Right atrium auricular region (tissue), 2 donors: ENCODE measurements around the gene TMPRSS11A. TPM values are rescaled to one million over a fixed set of nuclear protein-coding genes. Genes with fewer than 3 reads are reported as not detected.

Source experiments
- DNase-seq: peaks from one replicate; pipeline ENCODE4 v3.0.0-alpha.2; 2019; ENCODE audit warnings: low spot score
- H3K27ac ChIP-seq, 2 donors: fragments of 200-600 bp; sonication (generic); 1 replicate in 1 of 2; 2 replicates in 1 of 2; pipeline ENCODE4 v1.5.1; 2016 to 2019
- H3K27me3 ChIP-seq, 2 donors: fragments of 200-600 bp; sonication (generic); one replicate each; pipeline versions ENCODE4 v1.5.1 to v1.6.0; 2017 to 2019
- H3K36me3 ChIP-seq: fragments of 200-600 bp; sonication (generic); one replicate; pipeline ENCODE4 v1.5.1; 2016
- H3K4me1 ChIP-seq, 2 donors: fragments of 200-600 bp; sonication (generic); one replicate each; pipeline versions ENCODE4 v1.5.1 to v1.6.0; 2017 to 2019
- H3K4me3 ChIP-seq, 2 donors: fragments of 200-600 bp; sonication (generic); 1 replicate in 1 of 2; 2 replicates in 1 of 2; pipeline ENCODE4 v1.5.1; 2017 to 2019; ENCODE audit warnings: mild to moderate bottlenecking in 1 of 2, moderate library complexity in 1 of 2
- H3K9me3 ChIP-seq, 2 donors: fragments of 200-600 bp; sonication (generic); one replicate each; pipeline ENCODE4 v1.5.1; 2019
- CTCF ChIP-seq, 2 donors: fragments of 200-600 bp; sonication (generic); IDR thresholded peaks; one replicate each; pipeline ENCODE4 v1.5.1; 2019; ENCODE audit warnings: antibody characterized with exemption in 2 of 2
- total RNA-seq, 2 donors: library from RNA; depleted of rRNA; stranded (reverse); fragments of >200 nt; gene quantifications; one replicate each; pipeline ENCODE4 v1.1.0, GENCODE V29; 2016

Gene TMPRSS11A
- not detected for total RNA-seq

DNA sequence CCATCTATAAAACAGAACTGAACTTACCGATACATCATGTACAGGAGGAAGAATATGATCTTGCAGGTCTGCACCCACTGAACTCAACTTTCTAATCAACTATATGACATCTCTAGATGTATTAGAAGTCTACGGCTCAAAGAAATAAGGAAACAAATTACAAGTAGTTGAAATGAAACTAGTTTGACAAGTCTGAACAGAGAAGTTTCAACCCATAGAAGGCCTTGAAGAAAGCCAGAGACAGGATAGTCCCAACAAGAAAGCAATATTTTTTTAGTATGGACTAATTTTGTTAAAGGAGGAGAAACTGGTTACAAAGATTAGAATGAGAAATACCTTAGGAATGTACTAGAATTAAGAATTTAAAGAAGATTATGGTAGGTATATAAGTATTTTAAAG, at the start of gene TMPRSS11A:
TMPRSS11A (minus strand) TSS at position 138 of the 400 bp plus-strand sequence; CDS start at position 38, 100 bp downstream.
- TF ChIP-seq CTCF (IDR thresholded peaks at IDR 0.05) = no peak

GRCh38 chr4:68011684-68012083, 48.4 kb upstream of the TMPRSS11A start:
- no peaks in the 10 kb centered on the region for H3K36me3 ChIP-seq
- H3K27me3 ChIP-seq = no peaks in the 10 kb centered on the region
- TF ChIP-seq CTCF (IDR thresholded peaks at IDR 0.05) = no peak
- no peak for DNase-seq
- no peak overlapping the region for H3K4me3 ChIP-seq
- no peak overlapping the region for H3K27ac ChIP-seq
- no peaks in the 10 kb centered on the region for H3K9me3 ChIP-seq
- H3K4me1 ChIP-seq = no peaks in the 10 kb centered on the region

More for the DNA sequence above, at the start of gene TMPRSS11A:
- Histone ChIP-seq H3K4me3 (no peak within 1 kb of the TSS), H3K27ac (no peak within 1 kb of the TSS), H3K9me3 (no peaks in the 10 kb centered on the region), H3K36me3 (no peaks in the 10 kb centered on the region), H3K4me1 (no peaks in the 10 kb centered on the region), H3K27me3 (no peaks in the 10 kb centered on the region)
- DNase-seq = no peak

- DNase-seq = no peak
- H3K27me3 ChIP-seq = no peaks in the 10 kb centered on the region
- no peak overlapping the region for H3K4me3 ChIP-seq
- H3K27ac ChIP-seq = no peak overlapping the region
- TF ChIP-seq CTCF (IDR thresholded peaks at IDR 0.05) = no peak
- no peaks in the 10 kb centered on the region for H3K4me1 ChIP-seq
- no peaks in the 10 kb centered on the region for H3K36me3 ChIP-seq
- H3K9me3 ChIP-seq = no peaks in the 10 kb centered on the region
Observed at GRCh38 chr4:68002906-68003305, 39.6 kb upstream of the TMPRSS11A start.

DNA sequence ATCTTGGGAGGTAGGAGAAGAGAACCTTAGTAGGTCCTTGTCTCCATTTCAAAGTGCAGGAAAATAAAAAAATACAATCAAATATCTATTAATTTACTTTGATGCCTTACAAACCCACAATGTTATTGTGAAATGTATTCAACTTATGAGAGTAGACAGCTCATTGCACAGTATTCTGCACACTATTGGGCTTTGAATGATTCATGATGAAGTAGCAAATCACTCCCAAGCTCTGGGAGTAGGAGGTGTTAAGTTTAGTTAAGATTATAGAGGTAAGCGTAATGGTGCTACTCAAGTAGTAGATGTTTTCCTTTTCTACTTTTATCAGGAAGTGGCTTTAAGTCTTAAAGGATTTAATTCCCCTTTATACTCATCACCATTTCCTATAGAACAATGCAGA, 32.8 kb upstream of the TMPRSS11A start:
- Histone ChIP-seq H3K9me3 (no peaks in the 10 kb centered on the region), H3K36me3 (no peaks in the 10 kb centered on the region), H3K27me3 (no peaks in the 10 kb centered on the region), H3K4me1 (no peaks in the 10 kb centered on the region), H3K27ac (no peak overlapping the region), H3K4me3 (no peak overlapping the region)
- TF ChIP-seq CTCF (IDR thresholded peaks at IDR 0.05) = no peak
- no peak for DNase-seq

DNA sequence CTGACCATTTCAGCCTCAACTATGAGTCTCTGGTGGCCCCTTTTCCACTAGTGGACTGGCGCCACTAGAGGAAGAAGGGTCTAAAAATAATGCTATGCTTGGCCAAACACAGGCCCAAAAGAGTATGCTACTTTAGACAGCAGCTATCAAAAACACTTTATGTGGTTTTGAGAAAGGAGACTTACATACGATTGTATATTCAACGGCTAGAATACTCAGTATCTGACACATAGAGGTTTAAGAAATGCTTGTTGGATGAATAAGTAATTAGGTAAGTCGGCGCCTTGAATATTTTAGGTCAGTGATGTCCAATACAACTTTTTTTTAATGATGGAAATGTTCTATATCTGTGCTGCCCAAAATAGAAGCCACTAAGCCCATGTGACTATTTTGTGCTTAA, 25.7 kb upstream of the TMPRSS11A start:
- no peaks in the 10 kb centered on the region for H3K27me3 ChIP-seq
- no peak for DNase-seq
- no peaks in the 10 kb centered on the region for H3K4me1 ChIP-seq
- H3K4me3 ChIP-seq = no peak overlapping the region
- no peaks in the 10 kb centered on the region for H3K9me3 ChIP-seq
- TF ChIP-seq CTCF (IDR thresholded peaks at IDR 0.05) = no peak
- H3K27ac ChIP-seq = no peak overlapping the region
- no peaks in the 10 kb centered on the region for H3K36me3 ChIP-seq

- no peak overlapping the region for H3K27ac ChIP-seq
- TF ChIP-seq CTCF (IDR thresholded peaks at IDR 0.05) = no peak
- H3K36me3 ChIP-seq = no peaks in the 10 kb centered on the region
- no peaks in the 10 kb centered on the region for H3K27me3 ChIP-seq
- no peak overlapping the region for H3K4me3 ChIP-seq
- DNase-seq = no peak
- no peaks in the 10 kb centered on the region for H3K9me3 ChIP-seq
- H3K4me1 ChIP-seq = no peaks in the 10 kb centered on the region
Observed at GRCh38 chr4:67983333-67983732, 20.0 kb upstream of the TMPRSS11A start.
